Activated T-helper 9 cell treated with anti-CD3 and anti-CD28 coated beads, Interleukin-2, amount 50 U/mL, for 16 hours (primary cell): ENCODE data around the gene SMARCA4.
"Not testable (repeated sequence)": the region's sequence is repeated elsewhere in the genome, so short reads cannot be mapped to it uniquely, and the experiment has no call there.

Experiments
- DNase-seq: peaks from one replicate; pipeline ENCODE4 v3.0.0-alpha.2; 2020; ENCODE audit warnings: low read depth

SMARCA4 gene

DNA sequence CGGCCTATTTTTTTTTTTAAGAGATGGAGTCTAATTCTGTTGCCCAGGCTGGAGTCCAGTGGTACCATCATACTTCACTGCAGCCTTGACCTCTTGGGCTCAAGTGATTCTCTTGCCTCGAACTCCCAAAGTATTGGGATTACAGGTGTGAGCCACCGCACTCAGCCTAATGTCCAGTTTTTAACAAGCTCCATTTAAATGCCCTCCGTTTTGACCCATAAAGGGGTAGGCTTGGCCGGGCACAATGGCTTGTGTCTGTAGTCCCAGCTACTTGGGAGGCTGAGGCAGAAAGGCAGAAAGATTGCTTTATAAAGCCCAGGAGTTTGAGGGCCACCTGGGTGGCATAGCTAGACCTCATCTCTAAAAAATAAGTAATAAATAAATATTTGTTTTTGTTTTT lies 140.2 kb downstream of the SMARCA4 start:
- no peak for DNase-seq

DNA sequence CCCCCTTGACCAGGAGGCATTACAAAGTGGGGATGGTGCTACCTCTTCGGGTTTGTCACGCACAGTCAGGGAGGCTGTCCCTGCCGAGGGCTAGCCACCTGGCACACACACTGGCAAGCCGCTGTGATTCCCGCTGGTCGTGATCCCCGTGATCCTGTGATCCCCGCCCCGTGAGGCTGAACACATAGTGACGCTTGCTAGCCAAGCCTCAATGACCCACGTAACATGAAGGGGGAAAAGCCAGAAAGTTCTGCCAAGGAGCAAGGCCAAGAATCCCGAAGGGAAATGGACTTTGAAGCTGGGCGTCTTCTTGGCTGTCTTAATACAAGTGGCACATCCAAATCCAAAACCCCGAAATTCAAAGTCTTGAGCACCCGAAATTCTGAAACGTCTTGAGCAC lies 142.1 kb downstream of the SMARCA4 start:
- DNase-seq = no peak

DNA sequence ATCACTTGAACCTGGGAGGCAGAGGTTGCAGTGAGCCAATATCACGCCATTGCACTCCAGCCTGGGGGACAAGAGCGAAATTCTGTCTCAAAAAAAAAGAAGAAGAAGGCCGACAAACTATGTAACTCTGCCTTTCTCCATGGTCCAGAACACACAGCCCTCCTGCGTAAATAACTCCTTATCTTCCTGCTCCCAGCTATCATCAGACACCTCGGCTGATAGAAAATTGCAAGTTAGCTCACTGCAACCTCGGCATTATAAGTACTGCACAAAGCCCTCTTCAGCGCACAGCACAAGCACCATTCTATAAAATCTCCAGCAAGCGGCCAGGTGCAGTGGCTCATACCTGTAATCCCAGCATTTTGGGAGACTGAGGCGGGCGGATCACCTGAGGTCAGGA lies 142.8 kb downstream of the SMARCA4 start:
- not testable (repeated sequence) for DNase-seq

DNA sequence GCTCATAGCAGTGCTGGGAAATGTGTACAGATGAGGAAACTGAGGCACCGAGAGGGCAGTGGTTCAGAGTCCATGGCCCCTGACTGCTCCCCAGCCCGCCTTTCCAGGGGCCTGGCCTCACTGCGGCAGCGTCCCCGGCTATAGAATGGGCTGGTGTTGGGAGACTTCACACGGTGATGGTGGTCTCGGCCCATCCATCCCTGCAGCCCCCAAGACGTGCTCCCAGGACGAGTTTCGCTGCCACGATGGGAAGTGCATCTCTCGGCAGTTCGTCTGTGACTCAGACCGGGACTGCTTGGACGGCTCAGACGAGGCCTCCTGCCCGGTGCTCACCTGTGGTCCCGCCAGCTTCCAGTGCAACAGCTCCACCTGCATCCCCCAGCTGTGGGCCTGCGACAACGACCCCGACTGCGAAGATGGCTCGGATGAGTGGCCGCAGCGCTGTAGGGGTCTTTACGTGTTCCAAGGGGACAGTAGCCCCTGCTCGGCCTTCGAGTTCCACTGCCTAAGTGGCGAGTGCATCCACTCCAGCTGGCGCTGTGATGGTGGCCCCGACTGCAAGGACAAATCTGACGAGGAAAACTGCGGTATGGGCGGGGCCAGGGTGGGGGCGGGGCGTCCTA lies 144.3 kb downstream of the SMARCA4 start:
- DNase-seq = no peak

DNA sequence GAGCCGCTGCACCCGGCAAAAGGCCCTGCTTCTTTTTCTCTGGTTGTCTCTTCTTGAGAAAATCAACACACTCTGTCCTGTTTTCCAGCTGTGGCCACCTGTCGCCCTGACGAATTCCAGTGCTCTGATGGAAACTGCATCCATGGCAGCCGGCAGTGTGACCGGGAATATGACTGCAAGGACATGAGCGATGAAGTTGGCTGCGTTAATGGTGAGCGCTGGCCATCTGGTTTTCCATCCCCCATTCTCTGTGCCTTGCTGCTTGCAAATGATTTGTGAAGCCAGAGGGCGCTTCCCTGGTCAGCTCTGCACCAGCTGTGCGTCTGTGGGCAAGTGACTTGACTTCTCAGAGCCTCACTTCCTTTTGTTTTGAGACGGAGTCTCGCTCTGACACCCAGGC lies 145.6 kb downstream of the SMARCA4 start:
- no peak for DNase-seq

DNA sequence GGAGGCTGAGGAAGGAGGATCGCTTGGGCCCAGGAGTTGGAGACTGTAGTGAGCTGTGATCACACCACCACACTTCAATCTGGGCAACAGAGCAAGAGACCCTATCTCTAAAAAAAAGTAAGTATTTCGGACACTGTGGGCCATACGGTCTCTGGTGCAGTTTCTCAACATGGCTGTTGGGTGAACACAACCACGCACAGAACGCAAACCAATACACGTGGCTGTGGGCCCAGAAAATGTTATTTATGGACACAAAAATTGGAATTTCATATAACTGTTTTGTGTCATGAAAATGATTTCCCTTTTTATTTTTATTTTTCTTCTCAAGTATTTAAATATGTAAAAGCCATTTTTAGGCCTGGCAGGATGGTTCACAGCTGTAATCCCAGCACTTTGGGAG lies 147.9 kb downstream of the SMARCA4 start:
- no peak for DNase-seq

DNA sequence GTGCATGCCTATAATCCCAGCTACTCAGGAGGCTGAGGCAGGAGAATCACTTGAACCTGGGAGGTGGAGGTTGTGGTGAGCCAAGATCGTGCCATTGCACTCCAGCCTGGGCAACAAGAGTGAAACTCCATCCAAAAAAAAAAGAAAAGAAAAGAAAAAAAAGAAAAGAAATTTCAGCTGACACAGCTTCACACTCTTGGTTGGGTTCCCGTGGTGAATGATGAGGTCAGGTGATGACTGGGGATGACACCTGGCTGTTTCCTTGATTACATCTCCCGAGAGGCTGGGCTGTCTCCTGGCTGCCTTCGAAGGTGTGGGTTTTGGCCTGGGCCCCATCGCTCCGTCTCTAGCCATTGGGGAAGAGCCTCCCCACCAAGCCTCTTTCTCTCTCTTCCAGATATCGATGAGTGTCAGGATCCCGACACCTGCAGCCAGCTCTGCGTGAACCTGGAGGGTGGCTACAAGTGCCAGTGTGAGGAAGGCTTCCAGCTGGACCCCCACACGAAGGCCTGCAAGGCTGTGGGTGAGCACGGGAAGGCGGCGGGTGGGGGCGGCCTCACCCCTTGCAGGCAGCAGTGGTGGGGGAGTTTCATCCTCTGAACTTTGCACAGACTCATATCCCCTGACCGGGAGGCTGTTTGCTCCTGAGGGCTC lies 150.4 kb downstream of the SMARCA4 start:
- DNase-seq = no peak

GRCh38 chr19:11111771-11112144 lies 150.9 kb downstream of the SMARCA4 start:
- DNase-seq = no peak
